ENCODE data around the gene EXOC2.

DNA sequence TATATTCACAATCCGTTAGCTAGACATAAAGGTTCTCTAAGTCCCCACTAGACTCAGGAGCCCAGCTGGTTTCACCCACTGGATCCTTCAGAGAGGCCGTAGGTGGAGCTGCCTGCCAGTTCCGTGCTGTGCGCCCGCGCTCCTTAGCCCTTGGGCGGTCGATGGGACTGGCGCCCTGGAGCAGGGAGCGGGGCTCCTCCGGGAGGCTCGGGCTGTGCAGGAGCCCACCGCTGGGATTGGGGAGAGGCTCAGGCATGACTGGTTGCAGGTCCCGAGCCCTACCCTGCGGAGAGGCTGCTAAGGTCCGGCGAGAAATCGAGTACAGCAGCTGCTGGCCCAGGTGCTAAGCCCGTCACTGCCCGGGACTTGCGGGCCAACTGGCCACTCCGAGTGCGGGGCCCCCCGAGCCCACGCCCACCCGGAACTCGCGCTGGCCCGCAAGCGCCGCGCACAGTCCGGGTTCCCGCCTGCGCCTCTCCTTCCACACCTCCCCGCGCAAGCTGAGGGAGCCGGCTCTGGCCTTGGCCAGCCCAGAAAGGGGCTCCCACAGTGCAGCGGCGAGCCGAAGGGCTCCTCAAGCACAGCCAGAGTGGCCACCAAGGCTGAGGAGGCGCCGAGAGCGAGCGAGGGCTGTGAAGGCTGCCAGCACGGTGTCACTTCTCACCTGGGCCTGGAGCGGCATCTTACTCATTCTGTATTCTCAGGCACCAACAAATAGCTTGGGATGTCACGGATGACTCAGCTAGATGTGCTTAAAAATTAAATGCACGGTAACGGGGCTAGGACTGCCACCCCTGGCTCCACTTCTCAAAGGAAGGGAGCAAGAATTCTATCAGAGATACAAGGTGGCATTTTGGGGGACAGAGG lies 257.3 kb downstream of the EXOC2 start:
- TF ChIP-seq, protein P1, sequence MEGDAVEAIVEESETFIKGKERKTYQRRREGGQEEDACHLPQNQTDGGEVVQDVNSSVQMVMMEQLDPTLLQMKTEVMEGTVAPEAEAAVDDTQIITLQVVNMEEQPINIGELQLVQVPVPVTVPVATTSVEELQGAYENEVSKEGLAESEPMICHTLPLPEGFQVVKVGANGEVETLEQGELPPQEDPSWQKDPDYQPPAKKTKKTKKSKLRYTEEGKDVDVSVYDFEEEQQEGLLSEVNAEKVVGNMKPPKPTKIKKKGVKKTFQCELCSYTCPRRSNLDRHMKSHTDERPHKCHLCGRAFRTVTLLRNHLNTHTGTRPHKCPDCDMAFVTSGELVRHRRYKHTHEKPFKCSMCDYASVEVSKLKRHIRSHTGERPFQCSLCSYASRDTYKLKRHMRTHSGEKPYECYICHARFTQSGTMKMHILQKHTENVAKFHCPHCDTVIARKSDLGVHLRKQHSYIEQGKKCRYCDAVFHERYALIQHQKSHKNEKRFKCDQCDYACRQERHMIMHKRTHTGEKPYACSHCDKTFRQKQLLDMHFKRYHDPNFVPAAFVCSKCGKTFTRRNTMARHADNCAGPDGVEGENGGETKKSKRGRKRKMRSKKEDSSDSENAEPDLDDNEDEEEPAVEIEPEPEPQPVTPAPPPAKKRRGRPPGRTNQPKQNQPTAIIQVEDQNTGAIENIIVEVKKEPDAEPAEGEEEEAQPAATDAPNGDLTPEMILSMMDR (IDR thresholded peaks at IDR 0.05) = no peak
- TF ChIP-seq SIN3A (IDR thresholded peaks at IDR 0.05; ENCODE audit: borderline replicate concordance, insufficient read depth, low read depth, low read length) = no peak
- no peak for TF ChIP-seq POLR2AphosphoS5 (IDR thresholded peaks at IDR 0.05; ENCODE audit: low read depth, low read length)
- TF ChIP-seq, protein P2, sequence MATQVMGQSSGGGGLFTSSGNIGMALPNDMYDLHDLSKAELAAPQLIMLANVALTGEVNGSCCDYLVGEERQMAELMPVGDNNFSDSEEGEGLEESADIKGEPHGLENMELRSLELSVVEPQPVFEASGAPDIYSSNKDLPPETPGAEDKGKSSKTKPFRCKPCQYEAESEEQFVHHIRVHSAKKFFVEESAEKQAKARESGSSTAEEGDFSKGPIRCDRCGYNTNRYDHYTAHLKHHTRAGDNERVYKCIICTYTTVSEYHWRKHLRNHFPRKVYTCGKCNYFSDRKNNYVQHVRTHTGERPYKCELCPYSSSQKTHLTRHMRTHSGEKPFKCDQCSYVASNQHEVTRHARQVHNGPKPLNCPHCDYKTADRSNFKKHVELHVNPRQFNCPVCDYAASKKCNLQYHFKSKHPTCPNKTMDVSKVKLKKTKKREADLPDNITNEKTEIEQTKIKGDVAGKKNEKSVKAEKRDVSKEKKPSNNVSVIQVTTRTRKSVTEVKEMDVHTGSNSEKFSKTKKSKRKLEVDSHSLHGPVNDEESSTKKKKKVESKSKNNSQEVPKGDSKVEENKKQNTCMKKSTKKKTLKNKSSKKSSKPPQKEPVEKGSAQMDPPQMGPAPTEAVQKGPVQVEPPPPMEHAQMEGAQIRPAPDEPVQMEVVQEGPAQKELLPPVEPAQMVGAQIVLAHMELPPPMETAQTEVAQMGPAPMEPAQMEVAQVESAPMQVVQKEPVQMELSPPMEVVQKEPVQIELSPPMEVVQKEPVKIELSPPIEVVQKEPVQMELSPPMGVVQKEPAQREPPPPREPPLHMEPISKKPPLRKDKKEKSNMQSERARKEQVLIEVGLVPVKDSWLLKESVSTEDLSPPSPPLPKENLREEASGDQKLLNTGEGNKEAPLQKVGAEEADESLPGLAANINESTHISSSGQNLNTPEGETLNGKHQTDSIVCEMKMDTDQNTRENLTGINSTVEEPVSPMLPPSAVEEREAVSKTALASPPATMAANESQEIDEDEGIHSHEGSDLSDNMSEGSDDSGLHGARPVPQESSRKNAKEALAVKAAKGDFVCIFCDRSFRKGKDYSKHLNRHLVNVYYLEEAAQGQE (IDR thresholded peaks at IDR 0.05; ENCODE audit: insufficient read depth in 1 of 2, low read depth in 2 of 2, low read length in 1 of 2) = no peak
- no peak for TF ChIP-seq TCF7L2 (IDR thresholded peaks at IDR 0.05; ENCODE audit: low read depth, low read length)

Data from Panc1 (cell line).